ENCODE data around the gene CAMLG.
A peak's percentile ranks its signal among the peaks of the same experiment; 100 is the strongest.

Gene CAMLG

DNA sequence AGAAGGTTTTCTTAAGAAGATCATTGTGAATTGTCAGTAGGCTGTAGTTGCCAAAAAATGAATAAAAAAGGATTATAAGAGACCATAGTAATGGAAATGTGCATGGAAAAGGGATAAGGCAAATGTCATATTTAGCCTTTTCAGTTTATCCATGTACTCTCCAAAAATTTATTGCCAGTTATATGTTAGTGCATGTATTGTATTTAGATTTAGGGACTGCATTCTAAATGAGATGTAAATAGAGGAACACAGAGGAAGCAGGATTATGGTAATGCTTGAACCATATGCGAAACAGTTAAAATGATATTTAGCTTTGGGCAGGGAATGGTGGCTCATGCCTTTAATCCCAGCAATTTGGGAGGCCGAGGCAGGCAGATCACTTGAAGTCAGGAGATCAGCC lies 53.2 kb downstream of the CAMLG start:
- H4K12ac ChIP-seq (ENCODE audit: low read depth, low read length) = no peak overlapping the region
- no CpG with 5 or more reads among the region's 2 CpGs for whole genome bisulfite sequencing (ENCODE audit: extremely low coverage, insufficient coverage, insufficient read length)
- no peaks in the 10 kb centered on the region for H3K79me2 ChIP-seq (ENCODE audit: control insufficient read depth, insufficient read depth, low read length, poor library complexity)
- no peak for DNase-seq
- H2BK120ac ChIP-seq (ENCODE audit: insufficient read depth, low read length, poor library complexity) = no peak overlapping the region
- H3K9me3 ChIP-seq (ENCODE audit: insufficient read depth, low read depth, low read length) = no peaks in the 10 kb centered on the region
- no peak overlapping the region for H4K8ac ChIP-seq (ENCODE audit: low read depth, low read length)
- peaks cover 0 to 2% of the 10 kb centered on the region in 2 experiments for H3K4me1 ChIP-seq (ENCODE audit: control insufficient read depth in 1 of 2, insufficient read depth in 2 of 2, low read length in 2 of 2)
- no peak overlapping the region for H4K91ac ChIP-seq (ENCODE audit: low read depth, low read length)
- no peak overlapping the region for H3K23ac ChIP-seq (ENCODE audit: low read length)
- H2BK5ac ChIP-seq (ENCODE audit: low read depth, low read length, poor library complexity) = no peak overlapping the region
- H3K9ac ChIP-seq (ENCODE audit: low read length) = no peak overlapping the region
- H2BK12ac ChIP-seq (ENCODE audit: low read length) = no peak overlapping the region
- no peak overlapping the region for H3K14ac ChIP-seq (ENCODE audit: low read length)
- H3K4me3 ChIP-seq (ENCODE audit: low read depth, low read length) = no peak overlapping the region
- H3K27me3 ChIP-seq (ENCODE audit: insufficient read depth, low read length) = no peaks in the 10 kb centered on the region
- peaks cover 4% of the 10 kb centered on the region for H3K79me1 ChIP-seq (ENCODE audit: low read length)
- no peak overlapping the region for H3K4ac ChIP-seq (ENCODE audit: low read depth, low read length)
- H3K27ac ChIP-seq (ENCODE audit: low read depth, low read length) = no peak overlapping the region
- H3K36me3 ChIP-seq (ENCODE audit: control insufficient read depth in 1 of 2, insufficient read depth in 2 of 2, low read length in 2 of 2) = peaks cover 19 to 26% of the 10 kb centered on the region in 2 experiments
- H3K4me2 ChIP-seq (ENCODE audit: low read length) = no peak overlapping the region
- H2AFZ ChIP-seq (ENCODE audit: insufficient read depth, low read length, poor library complexity) = no peak overlapping the region
- H2AK5ac ChIP-seq (ENCODE audit: low read length) = no peak overlapping the region
- no peak overlapping the region for H3K18ac ChIP-seq (ENCODE audit: low read length)

DNA sequence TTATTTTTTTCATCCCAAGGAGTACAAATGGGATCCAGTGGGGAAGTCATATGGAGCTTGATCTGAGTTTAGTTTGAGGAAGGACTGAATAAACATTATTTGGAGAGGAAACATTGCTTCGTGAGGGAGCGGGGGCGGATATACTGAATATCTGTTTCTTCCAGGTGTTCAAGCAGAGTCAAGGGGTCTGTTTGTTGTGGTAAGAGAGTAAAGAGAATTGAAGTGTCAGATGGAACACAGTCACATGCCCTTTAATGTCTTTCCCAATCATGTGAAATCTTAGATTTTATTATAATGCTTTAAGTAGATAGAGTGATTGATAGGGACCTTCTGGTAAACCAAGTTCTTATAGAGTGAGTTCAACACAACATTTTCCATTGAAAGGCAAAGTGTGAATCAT lies 53.9 kb downstream of the CAMLG start:
- Histone ChIP-seq H3K4ac (ENCODE audit: low read depth, low read length) (no peak overlapping the region), H4K8ac (ENCODE audit: low read depth, low read length) (no peak overlapping the region), H2AFZ (ENCODE audit: insufficient read depth, low read length, poor library complexity) (no peak overlapping the region), H3K14ac (ENCODE audit: low read length) (no peak overlapping the region), H3K36me3 (ENCODE audit: control insufficient read depth in 1 of 2, insufficient read depth in 2 of 2, low read length in 2 of 2) (peaks cover 17 to 23% of the 10 kb centered on the region in 2 experiments), H3K9ac (ENCODE audit: low read length) (no peak overlapping the region), H2AK5ac (ENCODE audit: low read length) (no peak overlapping the region), H3K4me3 (ENCODE audit: low read depth, low read length) (no peak overlapping the region), H3K9me3 (ENCODE audit: insufficient read depth, low read depth, low read length) (no peaks in the 10 kb centered on the region), H3K4me1 (ENCODE audit: control insufficient read depth in 1 of 2, insufficient read depth in 2 of 2, low read length in 2 of 2) (peaks cover 0 to 2% of the 10 kb centered on the region in 2 experiments), H3K23ac (ENCODE audit: low read length) (no peak overlapping the region), H4K12ac (ENCODE audit: low read depth, low read length) (no peak overlapping the region), H3K79me2 (ENCODE audit: control insufficient read depth, insufficient read depth, low read length, poor library complexity) (no peaks in the 10 kb centered on the region), H3K79me1 (ENCODE audit: low read length) (peaks cover 4% of the 10 kb centered on the region), H4K91ac (ENCODE audit: low read depth, low read length) (no peak overlapping the region), H3K4me2 (ENCODE audit: low read length) (no peak overlapping the region), H2BK120ac (ENCODE audit: insufficient read depth, low read length, poor library complexity) (no peak overlapping the region), H3K18ac (ENCODE audit: low read length) (no peak overlapping the region), H2BK12ac (ENCODE audit: low read length) (no peak overlapping the region), H2BK5ac (ENCODE audit: low read depth, low read length, poor library complexity) (no peak overlapping the region), H3K27me3 (ENCODE audit: insufficient read depth, low read length) (no peaks in the 10 kb centered on the region), H3K27ac (ENCODE audit: low read depth, low read length) (no peak overlapping the region)
- WGBS (ENCODE audit: extremely low coverage, insufficient coverage, insufficient read length) = no CpG with 5 or more reads among the region's 3 CpGs
- no peak for DNase-seq

DNA sequence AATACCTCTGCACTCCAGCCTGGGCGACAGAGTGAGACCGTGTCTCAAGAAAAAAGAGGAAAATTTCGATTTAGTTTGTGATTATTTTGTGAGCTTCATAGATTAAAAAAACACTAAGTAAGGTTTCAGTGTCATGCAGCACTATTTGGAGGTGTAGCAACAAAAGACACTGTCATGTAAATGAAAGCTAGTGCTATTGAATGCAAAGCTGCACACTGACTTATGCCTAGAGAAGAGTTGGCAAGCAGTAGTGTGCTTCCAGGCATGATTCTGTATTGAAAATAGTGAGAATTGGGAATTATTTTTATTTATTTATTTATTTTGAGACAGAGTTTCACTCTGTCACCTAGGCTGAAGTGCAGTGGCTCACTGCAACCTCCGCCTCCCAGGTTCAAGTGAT lies 54.8 kb downstream of the CAMLG start:
- H3K36me3 ChIP-seq (ENCODE audit: control insufficient read depth in 1 of 2, insufficient read depth in 2 of 2, low read length in 2 of 2) = peaks cover 20 to 22% of the 10 kb centered on the region in 2 experiments
- H2BK120ac ChIP-seq (ENCODE audit: insufficient read depth, low read length, poor library complexity) = no peak overlapping the region
- H2AK5ac ChIP-seq (ENCODE audit: low read length) = no peak overlapping the region
- H3K23ac ChIP-seq (ENCODE audit: low read length) = no peak overlapping the region
- H3K9ac ChIP-seq (ENCODE audit: low read length) = no peak overlapping the region
- no peak overlapping the region for H3K4ac ChIP-seq (ENCODE audit: low read depth, low read length)
- H4K12ac ChIP-seq (ENCODE audit: low read depth, low read length) = no peak overlapping the region
- no peak overlapping the region for H2BK12ac ChIP-seq (ENCODE audit: low read length)
- H3K4me3 ChIP-seq (ENCODE audit: low read depth, low read length) = no peak overlapping the region
- no peak overlapping the region for H2AFZ ChIP-seq (ENCODE audit: insufficient read depth, low read length, poor library complexity)
- H3K79me1 ChIP-seq (ENCODE audit: low read length) = peaks cover 4% of the 10 kb centered on the region
- H3K14ac ChIP-seq (ENCODE audit: low read length) = no peak overlapping the region
- H2BK5ac ChIP-seq (ENCODE audit: low read depth, low read length, poor library complexity) = no peak overlapping the region
- WGBS (ENCODE audit: extremely low coverage, insufficient coverage, insufficient read length) = no CpG with 5 or more reads among the region's 4 CpGs
- H3K27ac ChIP-seq (ENCODE audit: low read depth, low read length) = peak overlapping the region; percentile 78
- H3K27me3 ChIP-seq (ENCODE audit: insufficient read depth, low read length) = no peaks in the 10 kb centered on the region
- H4K8ac ChIP-seq (ENCODE audit: low read depth, low read length) = no peak overlapping the region
- H3K79me2 ChIP-seq (ENCODE audit: control insufficient read depth, insufficient read depth, low read length, poor library complexity) = no peaks in the 10 kb centered on the region
- no peak overlapping the region for H4K91ac ChIP-seq (ENCODE audit: low read depth, low read length)
- no peaks in the 10 kb centered on the region for H3K9me3 ChIP-seq (ENCODE audit: insufficient read depth, low read depth, low read length)
- peaks cover 0 to 2% of the 10 kb centered on the region in 2 experiments for H3K4me1 ChIP-seq (ENCODE audit: control insufficient read depth in 1 of 2, insufficient read depth in 2 of 2, low read length in 2 of 2)
- H3K4me2 ChIP-seq (ENCODE audit: low read length) = no peak overlapping the region
- DNase-seq = no peak
- no peak overlapping the region for H3K18ac ChIP-seq (ENCODE audit: low read length)

DNA sequence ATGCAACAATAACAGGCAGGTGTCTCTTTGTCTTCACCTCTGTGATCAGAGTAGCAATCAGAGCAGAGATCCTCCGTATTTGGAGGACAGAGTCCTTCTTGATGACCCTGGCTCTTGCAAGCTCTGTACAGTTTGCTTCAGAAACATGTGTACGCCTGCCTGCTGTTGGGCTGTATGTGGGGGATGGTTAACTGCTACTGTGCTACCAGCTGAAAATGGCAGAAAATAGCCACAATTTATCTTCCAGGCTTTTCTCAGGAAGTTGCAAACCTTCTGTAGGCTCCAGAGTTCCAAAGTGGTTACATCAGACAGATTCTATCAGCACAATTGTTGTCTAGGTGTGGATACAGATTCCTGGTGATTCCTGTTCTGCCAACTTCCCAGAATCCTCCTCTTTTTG lies 55.7 kb downstream of the CAMLG start:
- H3K79me1 ChIP-seq (ENCODE audit: low read length) = peaks cover 4% of the 10 kb centered on the region
- H2BK12ac ChIP-seq (ENCODE audit: low read length) = no peak overlapping the region
- H2BK5ac ChIP-seq (ENCODE audit: low read depth, low read length, poor library complexity) = no peak overlapping the region
- no peaks in the 10 kb centered on the region for H3K79me2 ChIP-seq (ENCODE audit: control insufficient read depth, insufficient read depth, low read length, poor library complexity)
- no peaks in the 10 kb centered on the region for H3K9me3 ChIP-seq (ENCODE audit: insufficient read depth, low read depth, low read length)
- peak overlapping the region; percentile 18 for H3K4me2 ChIP-seq (ENCODE audit: low read length)
- H2BK120ac ChIP-seq (ENCODE audit: insufficient read depth, low read length, poor library complexity) = no peak overlapping the region
- H2AFZ ChIP-seq (ENCODE audit: insufficient read depth, low read length, poor library complexity) = no peak overlapping the region
- no peak overlapping the region for H3K23ac ChIP-seq (ENCODE audit: low read length)
- peaks cover 0 to 2% of the 10 kb centered on the region in 2 experiments for H3K4me1 ChIP-seq (ENCODE audit: control insufficient read depth in 1 of 2, insufficient read depth in 2 of 2, low read length in 2 of 2)
- H3K27me3 ChIP-seq (ENCODE audit: insufficient read depth, low read length) = no peaks in the 10 kb centered on the region
- WGBS (ENCODE audit: extremely low coverage, insufficient coverage, insufficient read length) = no CpG with 5 or more reads among the region's 2 CpGs
- no peak overlapping the region for H4K12ac ChIP-seq (ENCODE audit: low read depth, low read length)
- H4K91ac ChIP-seq (ENCODE audit: low read depth, low read length) = peak overlapping the region; percentile 68
- no peak overlapping the region for H3K14ac ChIP-seq (ENCODE audit: low read length)
- H3K4ac ChIP-seq (ENCODE audit: low read depth, low read length) = no peak overlapping the region
- DNase-seq = peak; percentile 25 to 74
- H3K27ac ChIP-seq (ENCODE audit: low read depth, low read length) = peak overlapping the region; percentile 78
- H3K36me3 ChIP-seq (ENCODE audit: control insufficient read depth in 1 of 2, insufficient read depth in 2 of 2, low read length in 2 of 2) = peaks cover 21 to 25% of the 10 kb centered on the region in 2 experiments
- no peak overlapping the region for H2AK5ac ChIP-seq (ENCODE audit: low read length)
- no peak overlapping the region for H3K9ac ChIP-seq (ENCODE audit: low read length)
- H3K4me3 ChIP-seq (ENCODE audit: low read depth, low read length) = no peak overlapping the region
- no peak overlapping the region for H3K18ac ChIP-seq (ENCODE audit: low read length)
- H4K8ac ChIP-seq (ENCODE audit: low read depth, low read length) = no peak overlapping the region
